ENCODE measurements around the gene MAP4K3. TPM values are rescaled to one million over a fixed set of nuclear protein-coding genes. Genes with fewer than 3 reads are reported as not detected.

Gene MAP4K3
- total RNA-seq, 1 experiment from 2014 or later = 35.5 TPM

DNA sequence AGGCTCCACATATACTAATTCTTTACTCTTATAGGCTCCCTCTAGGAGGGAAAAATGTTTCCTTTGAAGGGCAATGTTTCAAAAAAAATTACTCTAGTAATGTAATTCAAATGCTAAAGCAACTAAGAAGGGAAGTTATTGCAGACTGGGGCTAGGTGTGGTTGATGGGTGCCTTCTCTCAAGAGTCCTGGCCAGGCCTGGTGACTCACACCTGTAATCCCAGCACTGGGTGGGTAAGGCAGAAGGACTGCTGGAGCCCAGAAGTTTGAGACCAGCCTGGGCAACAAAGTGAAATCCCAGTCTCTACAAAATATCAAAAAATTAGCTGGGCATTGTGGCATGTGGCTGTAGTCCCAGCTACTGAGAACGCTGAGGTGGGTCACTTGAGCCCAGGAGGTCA, 162.1 kb downstream of the MAP4K3 start:
- Histone ChIP-seq H3K27me3 (replicated peaks; ENCODE audit: insufficient read depth, low read depth, low read length, poor library complexity) (no peaks in the 10 kb centered on the region), H3K4me3 (ENCODE audit: low read depth, low read length, poor library complexity, severe bottlenecking) (no peak overlapping the region), H3K9me3 (ENCODE audit: low read depth, low read length, poor library complexity, severe bottlenecking) (no peaks in the 10 kb centered on the region), H3K27ac (ENCODE audit: low read depth, low read length, poor library complexity, severe bottlenecking) (no peak overlapping the region), H3K36me3 (ENCODE audit: insufficient read depth, low read length, poor library complexity, severe bottlenecking) (no peaks in the 10 kb centered on the region), H3K4me1 (ENCODE audit: insufficient read depth, low read length, poor library complexity, severe bottlenecking) (no peaks in the 10 kb centered on the region)
- CTCF ChIA-PET = no interaction called here
- intact Hi-C loops (cut with micrococcal nuclease; ENCODE audit: unreplicated experiment) = no loop called here
- POLR2A ChIA-PET (ENCODE audit: low non-redundant PET) = no interaction called here
- no TSS peak for BruUV-seq (replicated peaks)
- no peak for DNase-seq (ENCODE audit: low spot score)
- TF ChIP-seq, protein P1, sequence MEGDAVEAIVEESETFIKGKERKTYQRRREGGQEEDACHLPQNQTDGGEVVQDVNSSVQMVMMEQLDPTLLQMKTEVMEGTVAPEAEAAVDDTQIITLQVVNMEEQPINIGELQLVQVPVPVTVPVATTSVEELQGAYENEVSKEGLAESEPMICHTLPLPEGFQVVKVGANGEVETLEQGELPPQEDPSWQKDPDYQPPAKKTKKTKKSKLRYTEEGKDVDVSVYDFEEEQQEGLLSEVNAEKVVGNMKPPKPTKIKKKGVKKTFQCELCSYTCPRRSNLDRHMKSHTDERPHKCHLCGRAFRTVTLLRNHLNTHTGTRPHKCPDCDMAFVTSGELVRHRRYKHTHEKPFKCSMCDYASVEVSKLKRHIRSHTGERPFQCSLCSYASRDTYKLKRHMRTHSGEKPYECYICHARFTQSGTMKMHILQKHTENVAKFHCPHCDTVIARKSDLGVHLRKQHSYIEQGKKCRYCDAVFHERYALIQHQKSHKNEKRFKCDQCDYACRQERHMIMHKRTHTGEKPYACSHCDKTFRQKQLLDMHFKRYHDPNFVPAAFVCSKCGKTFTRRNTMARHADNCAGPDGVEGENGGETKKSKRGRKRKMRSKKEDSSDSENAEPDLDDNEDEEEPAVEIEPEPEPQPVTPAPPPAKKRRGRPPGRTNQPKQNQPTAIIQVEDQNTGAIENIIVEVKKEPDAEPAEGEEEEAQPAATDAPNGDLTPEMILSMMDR (conservative IDR thresholded peaks at IDR 0.05; ENCODE audit: low read depth, low read length) = no peak
- TF ChIP-seq EZH2 (IDR thresholded peaks at IDR 0.05; ENCODE audit: borderline replicate concordance, low read depth, low read length, poor library complexity, severe bottlenecking) = no peak

DNA sequence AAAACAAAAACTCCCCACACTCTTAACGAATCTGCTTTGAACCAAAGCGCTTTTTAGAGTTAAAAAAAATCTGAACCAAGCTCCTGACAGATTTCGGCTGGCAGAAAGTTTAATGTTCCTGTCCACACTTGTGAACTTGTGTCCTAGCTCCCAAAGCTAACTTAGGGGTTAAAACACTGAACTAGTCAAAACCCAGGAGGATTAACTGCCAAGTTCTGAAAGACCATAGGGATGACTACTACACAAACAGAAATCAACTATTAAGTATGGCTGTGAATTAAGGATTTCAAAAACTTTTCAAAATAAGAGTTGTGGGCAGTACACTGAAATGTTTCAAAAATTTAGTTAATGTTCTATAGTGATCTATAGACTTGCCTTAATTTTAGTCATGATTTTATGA, 167.1 kb downstream of the MAP4K3 start:
- no peak overlapping the region for H3K4me3 ChIP-seq (ENCODE audit: low read depth, low read length, poor library complexity, severe bottlenecking)
- peaks cover 16% of the 10 kb centered on the region for H3K4me1 ChIP-seq (ENCODE audit: insufficient read depth, low read length, poor library complexity, severe bottlenecking)
- no peaks in the 10 kb centered on the region for H3K9me3 ChIP-seq (ENCODE audit: low read depth, low read length, poor library complexity, severe bottlenecking)
- no peaks in the 10 kb centered on the region for H3K27me3 ChIP-seq (replicated peaks; ENCODE audit: insufficient read depth, low read depth, low read length, poor library complexity)
- no peak for DNase-seq (ENCODE audit: low spot score)
- intact Hi-C loops (cut with micrococcal nuclease; ENCODE audit: unreplicated experiment) = no loop called here
- no peak overlapping the region for H3K27ac ChIP-seq (ENCODE audit: low read depth, low read length, poor library complexity, severe bottlenecking)
- no peaks in the 10 kb centered on the region for H3K36me3 ChIP-seq (ENCODE audit: insufficient read depth, low read length, poor library complexity, severe bottlenecking)
- POLR2A ChIA-PET (ENCODE audit: low non-redundant PET) = no interaction called here
- CTCF ChIA-PET = no interaction called here
- BruUV-seq (replicated peaks) = no TSS peak
- no peak for TF ChIP-seq EZH2 (IDR thresholded peaks at IDR 0.05; ENCODE audit: borderline replicate concordance, low read depth, low read length, poor library complexity, severe bottlenecking)
- TF ChIP-seq, protein P1 (conservative IDR thresholded peaks at IDR 0.05; ENCODE audit: low read depth, low read length) = no peak

DNA sequence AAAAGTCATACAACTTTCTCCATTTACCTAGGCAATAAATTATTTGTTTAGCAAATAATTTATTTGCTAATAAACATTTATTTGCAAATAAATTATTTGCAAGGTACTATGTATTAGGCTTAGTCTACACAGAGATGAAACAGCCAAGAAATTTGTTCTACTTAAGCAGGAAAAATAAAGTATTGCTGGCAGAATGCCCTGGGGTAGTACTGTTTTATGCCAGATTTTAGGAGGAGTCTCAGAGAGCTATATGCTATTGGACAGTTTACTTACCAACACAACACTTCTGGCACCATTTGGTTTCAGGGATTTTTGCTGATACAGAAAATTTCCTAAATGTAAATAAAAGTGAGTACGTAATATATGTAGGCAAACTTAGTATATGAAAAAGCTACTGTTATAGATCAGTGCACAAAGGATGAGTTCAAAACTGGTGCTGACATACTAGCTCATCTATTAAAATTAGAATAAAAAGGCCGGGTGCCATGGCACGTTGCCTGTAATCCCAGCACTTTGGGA, 170.1 kb downstream of the MAP4K3 start:
- H3K4me3 ChIP-seq (ENCODE audit: low read depth, low read length, poor library complexity, severe bottlenecking) = no peak overlapping the region
- TF ChIP-seq EZH2 (IDR thresholded peaks at IDR 0.05; ENCODE audit: borderline replicate concordance, low read depth, low read length, poor library complexity, severe bottlenecking) = no peak
- TF ChIP-seq, protein P1 (conservative IDR thresholded peaks at IDR 0.05; ENCODE audit: low read depth, low read length) = no peak
- POLR2A ChIA-PET (ENCODE audit: low non-redundant PET) = no interaction called here
- CTCF ChIA-PET = no interaction called here
- H3K27me3 ChIP-seq (replicated peaks; ENCODE audit: insufficient read depth, low read depth, low read length, poor library complexity) = no peaks in the 10 kb centered on the region
- DNase-seq (ENCODE audit: low spot score) = peak; percentile 25
- no peaks in the 10 kb centered on the region for H3K36me3 ChIP-seq (ENCODE audit: insufficient read depth, low read length, poor library complexity, severe bottlenecking)
- H3K9me3 ChIP-seq (ENCODE audit: low read depth, low read length, poor library complexity, severe bottlenecking) = no peaks in the 10 kb centered on the region
- peaks cover 18% of the 10 kb centered on the region for H3K4me1 ChIP-seq (ENCODE audit: insufficient read depth, low read length, poor library complexity, severe bottlenecking)
- H3K27ac ChIP-seq (ENCODE audit: low read depth, low read length, poor library complexity, severe bottlenecking) = no peak overlapping the region
- intact Hi-C loops (cut with micrococcal nuclease; ENCODE audit: unreplicated experiment) = no loop called here
- no TSS peak for BruUV-seq (replicated peaks)

Data from A673 (cell line).